LNCAP (cell line): ENCODE measurements around the gene XPO5.

Experiments
- CTCF ChIP-seq: fragments of 450-650 bp; IDR thresholded peaks from 2 replicates; pipeline ENCODE4 v1.5.1; 2017; ENCODE audit warnings: mild to moderate bottlenecking

XPO5 gene

GRCh38 chr6:43621078-43621835, 45.4 kb upstream of the XPO5 start:
- no peak for TF ChIP-seq CTCF

- no peak for TF ChIP-seq CTCF
Observed at GRCh38 chr6:43616725-43617472, 41.1 kb upstream of the XPO5 start.

GRCh38 chr6:43614396-43614730, 38.5 kb upstream of the XPO5 start:
- TF ChIP-seq CTCF: no peak

GRCh38 chr6:43613721-43614395, 38.0 kb upstream of the XPO5 start:
- no peak for TF ChIP-seq CTCF

- TF ChIP-seq CTCF: no peak
Observed at GRCh38 chr6:43610431-43610830, 34.6 kb upstream of the XPO5 start.

- TF ChIP-seq CTCF: no peak
Observed at GRCh38 chr6:43609402-43609801, 33.6 kb upstream of the XPO5 start.

GRCh38 chr6:43608807-43609206, 33.0 kb upstream of the XPO5 start:
- TF ChIP-seq CTCF: no peak
